ENCODE data around the gene TPRG1.

GRCh38 chr3:189123595-189124387, 48.0 kb upstream of the TPRG1 start:
- TF ChIP-seq POLR2AphosphoS5 (IDR thresholded peaks at IDR 0.05; ENCODE audit: low read depth, low read length) (no peak), TAF1 (IDR thresholded peaks at IDR 0.05; ENCODE audit: low read depth, low read length) (no peak), POLR2A (IDR thresholded peaks at IDR 0.05; ENCODE audit: low read depth, low read length) (no peak), POU2F2 (IDR thresholded peaks at IDR 0.05; ENCODE audit: low read depth, low read length) (no peak)
